OCI-LY3 (cell line): Measurements from ENCODE around the gene TRAPPC4.
A peak's percentile ranks its signal among the peaks of the same experiment; 100 is the strongest.
"Not testable (repeated sequence)": the region's sequence is repeated elsewhere in the genome, so short reads cannot be mapped to it uniquely, and the experiment has no call there.

Source experiments
- H2AFZ ChIP-seq: fragments of 200-600, 300-600 bp; shearing (Covaris generic); 2 replicates; pipeline ENCODE4 v1.6.0; 2014; ENCODE audit warnings: antibody characterized with exemption, low read depth, low read length
- H3K27ac ChIP-seq: fragments of 200-600, 300-600 bp; sonication (generic); 2 replicates; pipeline ENCODE4 v1.5.1; 2014; ENCODE audit warnings: mild to moderate bottlenecking, low read length, moderate library complexity, mixed read lengths
- H3K27me3 ChIP-seq: fragments of 200-600, 300-600 bp; sonication (generic); 2 replicates; pipeline ENCODE4 v1.6.1; 2014; ENCODE audit warnings: low read depth, low read length, mixed read lengths
- H3K36me3 ChIP-seq: fragments of 200-600, 300-600 bp; sonication (generic); replicated peaks from 2 replicates; pipeline ENCODE3; 2014; ENCODE audit warnings: low read depth, low read length, mixed read lengths
- H3K4me1 ChIP-seq: fragments of 300-600, 200-600 bp; sonication (generic); 2 replicates; pipeline ENCODE4 v1.6.1; 2014; ENCODE audit warnings: low read length, mixed read lengths
- H3K4me2 ChIP-seq: fragments of 200-600, 300-600 bp; sonication (generic); 2 replicates; pipeline ENCODE4 v1.6.1; 2014; ENCODE audit warnings: low read length, mixed read lengths
- H3K4me3 ChIP-seq: fragments of 300-600, 200-600 bp; sonication (generic); 2 replicates; pipeline ENCODE4 v1.5.1; 2014; ENCODE audit warnings: antibody characterized with exemption, mild to moderate bottlenecking, low read length, moderate library complexity
- H3K79me2 ChIP-seq: fragments of 300-600, 200-600 bp; shearing (Covaris generic); 2 replicates; pipeline ENCODE4 v1.6.1; 2014; ENCODE audit warnings: mild to moderate bottlenecking, low read length, mixed read lengths
- H3K9ac ChIP-seq: fragments of 300-600, 200-600 bp; shearing (Covaris generic); 2 replicates; pipeline ENCODE4 v1.6.0; 2014; ENCODE audit warnings: mild to moderate bottlenecking, low read length, moderate library complexity
- H3K9me3 ChIP-seq: fragments of 200-600, 300-600 bp; shearing (Covaris generic); 2 replicates; pipeline ENCODE4 v1.6.1; 2014; ENCODE audit warnings: low read length, mixed read lengths; ENCODE audit not compliant: insufficient read depth
- H4K20me1 ChIP-seq: fragments of 200-600, 300-600 bp; sonication (generic); 2 replicates; pipeline ENCODE4 v1.6.1; 2016; ENCODE audit warnings: low read length, mixed read lengths; ENCODE audit not compliant: insufficient read depth
- CTCF ChIP-seq: fragments of 200-600, 300-600 bp; sonication (generic); IDR thresholded peaks from 2 replicates; pipeline ENCODE4 v1.5.1; 2014; ENCODE audit warnings: antibody characterized with exemption, low read length, low read depth
- EZH2phosphoT487 ChIP-seq: fragments of 200-600 bp; shearing (Covaris generic); IDR thresholded peaks from 2 replicates; pipeline ENCODE4 v1.6.1; 2018; ENCODE audit warnings: antibody characterized with exemption, mixed run types, low read depth

Gene TRAPPC4

GRCh38 chr11:118975771-118976709 lies 42.5 kb upstream of the TRAPPC4 start:
- no peaks in the 10 kb centered on the region for H3K9me3 ChIP-seq
- H3K9ac ChIP-seq, result no peak overlapping the region
- no peak overlapping the region for H3K4me3 ChIP-seq
- no peak overlapping the region for H3K27ac ChIP-seq
- H4K20me1 ChIP-seq, result no peaks in the 10 kb centered on the region
- H3K36me3 ChIP-seq, result no peaks in the 10 kb centered on the region
- H3K4me1 ChIP-seq, result no peaks in the 10 kb centered on the region
- no peak for TF ChIP-seq EZH2phosphoT487
- H3K27me3 ChIP-seq, result peaks cover 13% of the 10 kb centered on the region
- H3K4me2 ChIP-seq, result no peak overlapping the region
- no peak overlapping the region for H2AFZ ChIP-seq
- H3K79me2 ChIP-seq, result no peaks in the 10 kb centered on the region

GRCh38 chr11:118979434-118979833 lies 39.1 kb upstream of the TRAPPC4 start:
- no peak for TF ChIP-seq EZH2phosphoT487
- no peak for TF ChIP-seq CTCF
- H4K20me1 ChIP-seq, result no peaks in the 10 kb centered on the region
- H3K4me1 ChIP-seq, result no peaks in the 10 kb centered on the region
- 0 out of 2 replicates have a peak overlapping the region, but pooled peaks have one; percentile 60 for H2AFZ ChIP-seq
- H3K4me3 ChIP-seq, result no peak overlapping the region
- no peak overlapping the region for H3K9ac ChIP-seq
- no peaks in the 10 kb centered on the region for H3K9me3 ChIP-seq
- peaks cover 13% of the 10 kb centered on the region for H3K27me3 ChIP-seq
- H3K4me2 ChIP-seq, result no peak overlapping the region
- H3K27ac ChIP-seq, result no peak overlapping the region
- no peaks in the 10 kb centered on the region for H3K36me3 ChIP-seq
- H3K79me2 ChIP-seq, result no peaks in the 10 kb centered on the region

GRCh38 chr11:118980191-118980881 lies 38.2 kb upstream of the TRAPPC4 start:
- no peaks in the 10 kb centered on the region for H3K4me1 ChIP-seq
- H3K4me3 ChIP-seq, result no peak overlapping the region
- H3K27ac ChIP-seq, result no peak overlapping the region
- H4K20me1 ChIP-seq, result no peaks in the 10 kb centered on the region
- H3K9me3 ChIP-seq, result no peaks in the 10 kb centered on the region
- H3K9ac ChIP-seq, result no peak overlapping the region
- TF ChIP-seq EZH2phosphoT487 (no peak), CTCF (no peak)
- H3K4me2 ChIP-seq, result no peak overlapping the region
- peaks cover 6% of the 10 kb centered on the region; the same call in 1 of the 2 replicates for H3K27me3 ChIP-seq
- no peak overlapping the region for H2AFZ ChIP-seq
- no peaks in the 10 kb centered on the region for H3K36me3 ChIP-seq
- H3K79me2 ChIP-seq, result no peaks in the 10 kb centered on the region

- H3K79me2 ChIP-seq, H3K27ac ChIP-seq, H3K4me3 ChIP-seq, H3K36me3 ChIP-seq, H3K9me3 ChIP-seq, H3K9ac ChIP-seq, H3K4me1 ChIP-seq, H3K4me2 ChIP-seq, H4K20me1 ChIP-seq, H2AFZ ChIP-seq, H3K27me3 ChIP-seq: not testable (repeated sequence)
Observed at GRCh38 chr11:118984337-118984736, 34.2 kb upstream of the TRAPPC4 start.

- H3K4me3 ChIP-seq, result no peak overlapping the region
- no peaks in the 10 kb centered on the region for H4K20me1 ChIP-seq
- H3K27ac ChIP-seq, result no peak overlapping the region
- no peaks in the 10 kb centered on the region for H3K27me3 ChIP-seq
- H3K36me3 ChIP-seq, result no peaks in the 10 kb centered on the region
- H3K4me1 ChIP-seq, result no peaks in the 10 kb centered on the region
- H3K9me3 ChIP-seq, result no peaks in the 10 kb centered on the region
- H3K9ac ChIP-seq, result no peak overlapping the region
- H3K79me2 ChIP-seq, result no peaks in the 10 kb centered on the region
- TF ChIP-seq CTCF, result no peak
- no peak overlapping the region for H3K4me2 ChIP-seq
- H2AFZ ChIP-seq, result no peak overlapping the region
Observed at GRCh38 chr11:118984825-118985224, 33.7 kb upstream of the TRAPPC4 start.
